Measurements from ENCODE around the gene RNF125.
"Not testable (repeated sequence)": the region's sequence is repeated elsewhere in the genome, so short reads cannot be mapped to it uniquely, and the experiment has no call there.

Gene RNF125

DNA sequence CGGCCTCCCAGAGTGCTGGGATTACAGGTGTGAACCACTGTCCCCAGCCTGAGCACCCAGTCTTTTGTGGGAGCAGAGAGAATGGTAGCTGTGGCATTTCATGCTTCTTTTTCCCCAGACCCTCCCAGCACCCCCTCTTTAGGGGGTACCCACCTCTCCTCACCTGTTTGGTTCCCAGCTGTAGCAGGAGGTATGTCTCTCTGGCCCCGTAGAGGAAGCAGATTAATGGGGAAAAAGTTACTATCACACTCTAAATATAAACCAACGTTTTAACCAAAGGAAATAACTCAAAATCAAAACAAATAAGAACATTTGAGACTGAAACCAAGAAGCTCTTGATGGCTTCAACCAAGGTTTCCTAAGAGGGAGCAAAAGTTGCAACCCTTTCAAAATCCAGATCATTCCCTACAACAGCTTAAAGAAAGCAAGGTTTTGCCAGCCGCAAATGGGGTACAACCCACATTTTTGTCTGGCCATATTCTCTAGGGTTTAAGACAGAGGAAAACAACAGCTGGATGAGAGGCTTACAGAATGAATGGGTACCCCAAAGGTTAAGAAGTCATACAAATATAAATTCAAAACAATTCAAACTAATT lies 8.0 kb downstream of the RNF125 start:
- no peak for DNase-seq

DNA sequence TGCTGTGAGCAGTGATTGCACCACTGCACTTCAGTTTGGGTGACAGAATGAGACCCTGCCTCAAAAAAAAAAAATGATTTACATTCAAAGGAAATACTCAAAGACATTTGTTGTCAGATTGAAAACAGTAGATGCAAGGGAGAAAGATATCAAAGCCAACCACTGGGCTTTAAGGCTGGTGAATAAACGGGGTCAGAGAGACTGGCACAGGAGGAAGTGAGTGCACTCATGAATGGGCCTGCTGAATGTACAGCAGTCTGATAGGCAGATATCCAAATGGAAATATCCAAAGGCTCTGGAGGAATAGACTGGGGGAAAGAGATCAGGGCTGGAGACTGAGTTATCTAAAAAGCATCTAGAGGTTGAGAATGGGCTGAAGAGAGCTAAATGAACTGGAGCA lies 10.9 kb downstream of the RNF125 start:
- DNase-seq, result no peak

GRCh38 chr18:32032609-32033008 lies 14.0 kb downstream of the RNF125 start:
- DNase-seq, result no peak

DNA sequence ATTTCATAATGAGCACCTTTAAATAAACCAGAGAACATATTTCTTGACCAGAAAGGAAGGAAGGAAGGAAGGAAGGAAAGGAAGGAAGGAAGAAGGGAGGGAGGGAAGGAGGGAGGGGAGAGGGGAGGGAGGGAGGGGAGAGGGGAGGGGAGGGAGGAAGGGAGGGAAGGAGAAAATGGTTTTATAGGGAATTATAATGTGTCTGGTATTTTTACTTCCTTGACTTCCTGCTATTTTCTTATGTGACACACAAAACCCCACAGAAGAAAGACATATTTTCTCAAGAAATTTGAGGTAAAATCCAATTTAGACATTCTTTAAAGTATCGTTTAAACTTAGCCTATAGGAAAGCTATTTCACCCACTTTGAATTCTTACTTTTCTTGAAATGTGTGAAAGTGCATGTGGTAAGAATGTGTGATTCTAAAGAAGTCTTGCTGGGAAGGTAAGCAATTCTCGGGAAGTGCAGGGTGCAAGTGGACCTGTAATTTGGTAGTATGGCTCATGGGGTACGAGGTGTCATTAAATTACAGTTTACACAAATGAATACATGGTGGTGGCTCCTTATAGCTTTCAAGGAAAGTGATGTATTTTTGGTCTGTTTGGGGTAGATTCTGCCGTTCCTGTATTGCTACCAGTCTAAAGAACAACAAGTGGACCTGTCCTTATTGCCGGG lies 18.0 kb downstream of the RNF125 start:
- DNase-seq, result no peak

DNA sequence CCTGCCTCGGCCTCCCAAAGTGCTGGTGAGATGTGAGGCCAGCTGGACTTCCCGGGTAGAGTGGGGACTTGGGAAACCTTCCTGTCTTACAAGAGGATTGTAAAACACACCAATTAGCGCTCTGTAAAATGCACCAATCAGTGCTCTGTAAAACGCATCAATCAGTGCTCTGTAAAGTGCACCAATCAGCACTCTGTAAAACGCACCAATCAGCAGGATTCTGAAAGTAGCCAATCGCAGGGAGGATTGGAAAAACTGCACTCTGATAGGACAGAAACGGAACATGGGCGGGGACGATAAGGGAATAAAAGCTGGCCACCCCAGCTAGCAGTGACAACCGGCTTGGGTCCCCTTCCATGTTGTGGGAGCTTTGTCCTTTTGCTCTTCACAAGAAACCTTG lies 19.0 kb downstream of the RNF125 start:
- no peak for DNase-seq

DNA sequence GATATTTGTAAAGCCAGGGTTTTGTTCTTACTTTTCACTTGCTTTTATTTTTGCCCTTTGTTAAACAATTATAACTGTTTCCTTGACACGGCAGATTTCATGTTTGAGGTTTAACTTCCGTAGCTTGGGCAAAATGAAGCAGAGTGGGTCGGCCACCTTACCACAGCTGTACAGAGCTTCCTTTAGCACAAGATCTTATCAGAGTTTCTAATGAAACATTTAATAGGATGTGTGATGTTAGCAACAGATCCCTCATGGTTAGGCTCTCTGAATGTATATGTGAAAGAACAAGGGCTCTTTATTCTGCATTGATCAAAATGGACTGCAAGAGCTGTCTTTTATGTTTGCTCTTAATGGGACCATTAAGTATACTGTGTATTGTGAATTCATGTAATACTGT lies 22.3 kb downstream of the RNF125 start:
- DNase-seq, result no peak

GRCh38 chr18:32042337-32042736 lies 23.7 kb downstream of the RNF125 start:
- no peak for DNase-seq

DNA sequence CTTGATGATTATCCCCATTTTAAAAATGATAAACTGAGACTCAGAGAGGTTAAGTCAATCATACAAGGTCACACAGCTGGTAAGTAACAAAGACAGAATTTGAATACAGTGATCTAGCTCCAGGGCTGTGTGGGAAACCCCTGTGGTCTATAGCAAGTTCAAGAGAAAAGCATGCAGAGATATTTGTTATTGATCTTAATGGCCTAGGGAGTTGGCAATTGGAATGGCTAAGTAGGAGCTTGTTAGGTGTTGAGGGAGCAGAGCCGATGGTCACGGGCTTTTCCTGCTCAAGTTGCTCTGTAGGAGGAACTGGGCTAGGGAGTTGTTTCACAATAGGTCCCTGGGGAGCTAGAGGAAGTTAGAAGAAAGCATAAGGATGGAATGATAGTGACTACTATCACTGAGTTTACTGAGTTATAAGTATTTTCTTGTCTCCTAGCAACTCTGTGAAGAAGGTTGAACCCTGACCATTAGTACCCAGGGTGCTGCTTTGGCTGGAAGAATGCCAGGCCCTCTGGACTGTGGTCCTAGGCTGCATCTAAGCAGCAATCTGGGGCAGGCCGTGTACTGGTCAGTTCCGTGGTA lies 30.0 kb downstream of the RNF125 start:
- DNase-seq, result no peak

- DNase-seq, result no peak
Observed at GRCh38 chr18:32049393-32050171, 31.0 kb downstream of the RNF125 start.

DNA sequence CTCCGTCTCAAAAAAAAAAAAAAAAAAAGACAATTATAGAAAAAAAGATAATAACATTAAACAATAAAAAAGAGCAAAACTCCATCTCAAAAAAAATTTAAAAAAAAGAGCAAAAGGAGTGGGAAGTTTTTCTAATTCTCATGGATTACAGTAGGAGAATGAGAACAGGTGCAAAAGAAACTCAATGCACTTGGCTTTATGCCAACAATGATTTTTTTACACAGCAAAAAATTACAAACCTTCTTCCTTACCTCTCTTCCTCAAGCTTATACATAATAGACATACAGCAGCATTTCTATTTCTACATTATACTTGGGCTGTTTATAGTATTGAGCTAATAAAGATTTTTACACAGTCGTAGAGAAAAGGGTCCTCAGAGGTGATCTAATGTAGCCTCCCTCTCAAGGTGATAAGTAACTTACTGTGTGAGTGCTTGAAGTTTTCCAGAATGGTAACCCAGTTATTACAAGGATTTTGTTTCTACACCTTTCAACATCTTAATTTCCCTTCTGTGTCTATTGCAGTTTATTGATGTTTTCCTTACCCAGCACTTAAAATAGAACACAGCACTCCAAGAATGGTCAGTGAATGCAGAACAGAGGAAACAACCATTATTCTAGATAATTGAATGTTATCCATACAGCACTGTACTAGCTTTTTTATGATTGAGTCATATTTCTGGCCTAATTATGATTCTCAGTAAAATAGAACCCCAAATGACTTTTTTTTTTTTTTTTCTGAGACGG lies 38.2 kb downstream of the RNF125 start:
- no peak for DNase-seq

GRCh38 chr18:32057624-32058165 lies 39.1 kb downstream of the RNF125 start:
- no peak for DNase-seq

GRCh38 chr18:32060026-32060425 lies 41.4 kb downstream of the RNF125 start:
- DNase-seq, result no peak

- no peak for DNase-seq
Observed at GRCh38 chr18:32067375-32068167, 48.9 kb downstream of the RNF125 start.

- DNase-seq, result no peak
Observed at GRCh38 chr18:32072321-32072720, 53.7 kb downstream of the RNF125 start.

GRCh38 chr18:32074206-32074605 lies 55.6 kb downstream of the RNF125 start:
- no peak for DNase-seq

- DNase-seq, result no peak
Observed at GRCh38 chr18:32078845-32079244, 60.2 kb downstream of the RNF125 start.

- DNase-seq, result no peak
Observed at GRCh38 chr18:32081881-32082280, 63.3 kb downstream of the RNF125 start.

GRCh38 chr18:32083781-32084180 lies 65.2 kb downstream of the RNF125 start:
- DNase-seq, result no peak

DNA sequence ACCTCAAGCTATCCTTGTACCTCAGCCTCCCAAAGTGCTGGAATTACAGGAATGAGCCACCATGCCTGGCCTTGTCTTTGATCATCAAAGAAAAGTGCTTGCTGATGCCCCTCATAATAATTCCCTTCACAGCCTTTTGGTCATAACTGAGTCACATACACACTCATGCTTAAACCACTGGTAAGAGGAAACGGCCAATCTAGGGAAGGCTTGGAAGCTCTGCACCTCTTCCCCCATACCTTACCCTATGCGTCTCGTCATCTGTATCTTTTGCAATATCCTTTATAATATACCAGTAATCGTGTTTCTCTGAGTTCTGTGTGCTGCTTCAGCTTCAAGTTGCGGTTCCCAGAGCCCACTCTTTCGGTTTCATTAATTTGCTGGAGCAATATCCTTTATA lies 68.3 kb downstream of the RNF125 start:
- no peak for DNase-seq

DNA sequence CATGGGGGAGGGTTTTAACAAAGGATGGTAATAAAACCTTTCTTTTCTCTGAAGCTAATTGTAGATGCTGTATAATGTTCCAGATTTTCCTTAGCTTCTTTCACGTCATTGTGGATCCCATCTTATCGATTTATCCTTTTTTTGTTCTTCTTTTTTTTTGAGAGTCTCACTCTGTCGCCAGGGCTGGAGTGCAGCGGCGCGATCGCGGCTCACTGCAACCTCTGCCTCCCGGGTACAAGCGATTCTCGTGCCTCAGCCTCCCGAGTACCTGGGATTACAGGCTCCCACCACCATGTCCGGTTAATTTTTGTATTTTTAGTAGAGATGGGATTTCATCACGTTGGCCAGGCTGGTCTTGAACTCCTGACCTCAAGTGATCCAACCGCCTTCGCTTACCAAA lies 72.2 kb downstream of the RNF125 start:
- not testable (repeated sequence) for DNase-seq

DNA sequence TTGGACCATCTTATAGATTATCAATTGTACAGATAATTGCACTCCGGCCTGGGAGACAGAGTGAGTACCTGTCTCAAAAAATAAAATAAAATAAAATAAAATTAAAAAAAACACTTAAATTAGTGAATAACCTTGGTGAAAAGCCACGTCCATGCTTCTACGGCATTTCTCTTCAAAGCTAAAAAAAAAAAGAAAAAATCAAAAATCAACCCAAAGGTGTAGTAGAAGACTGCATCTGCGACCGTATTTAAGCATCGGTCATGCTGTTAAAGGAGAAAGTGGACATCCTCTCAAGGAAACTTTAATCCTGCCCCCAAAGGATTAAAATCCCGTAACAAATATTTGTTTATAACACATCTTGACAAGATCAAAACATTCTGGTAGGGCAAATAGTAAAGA lies 72.7 kb downstream of the RNF125 start:
- no peak for DNase-seq

Data from DMS153 (cell line).